Vagina (tissue), 2 donors: ENCODE measurements around the gene FAM124B.

Source experiments
- CTCF ChIP-seq, 3 experiments: fragments of 450-650 bp in 2 of 3; fragments of 200-600 bp in 1 of 3; sonication (generic) in 1 of 3; IDR thresholded peaks; one replicate each; pipeline ENCODE4 v1.5.1; 2017 to 2019; ENCODE audit warnings: antibody characterized with exemption in 3 of 3, mild to moderate bottlenecking in 2 of 3, moderate library complexity in 2 of 3
- POLR2AphosphoS5 ChIP-seq, 2 donors: sonication (generic); formaldehyde crosslinking; IDR thresholded peaks; one replicate each; pipeline ENCODE4 v1.9.0; 2017; ENCODE audit warnings: antibody characterized with exemption in 2 of 2, mild to moderate bottlenecking in 2 of 2, low read depth in 1 of 2; ENCODE audit not compliant: insufficient read depth in 1 of 2

GRCh38 chr2:224432003-224432579, 30.2 kb upstream of the FAM124B start:
- TF ChIP-seq CTCF (IDR thresholded peaks at IDR 0.05): no peak
- TF ChIP-seq POLR2AphosphoS5 (IDR thresholded peaks at IDR 0.05; ENCODE audit: insufficient read depth in 1 of 2, low read depth in 1 of 2): no peak
